ENCODE results near the gene PTPRF. TPM values are rescaled to one million over a fixed set of nuclear protein-coding genes. Genes with fewer than 3 reads are reported as not detected.

Gene PTPRF
- total RNA-seq, 1 experiment from 2014 or later, result 110 TPM

DNA sequence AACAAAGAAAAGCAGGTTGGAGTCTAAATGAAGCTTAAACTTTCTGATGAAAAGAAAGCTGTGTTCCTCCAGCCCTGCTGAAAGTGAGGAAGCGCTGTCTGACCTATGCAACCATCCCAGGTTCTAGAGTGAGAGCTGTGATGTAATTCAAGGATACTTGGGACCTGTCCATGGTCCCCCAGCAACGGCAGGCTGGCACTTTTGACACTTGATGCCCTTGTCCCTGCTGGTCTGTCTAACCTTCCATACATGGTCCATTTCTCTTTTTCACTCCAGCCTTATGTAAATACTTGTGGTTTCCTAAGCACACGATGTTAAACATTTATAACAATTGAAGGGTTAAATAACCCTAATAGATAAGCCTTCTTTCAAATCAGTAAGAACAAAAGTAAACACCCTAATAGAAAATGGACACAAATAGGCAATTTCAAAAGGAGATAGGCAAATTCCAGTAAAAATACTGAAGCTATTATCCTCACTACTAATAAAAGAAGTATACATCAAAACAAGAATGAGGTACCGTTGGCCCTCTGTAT, 101.5 kb downstream of the PTPRF start:
- Histone ChIP-seq H3K4me1 (ENCODE audit: insufficient read depth, low read length, poor library complexity, severe bottlenecking) (no peaks in the 10 kb centered on the region), H3K27ac (ENCODE audit: low read depth, low read length, poor library complexity, severe bottlenecking) (no peak overlapping the region), H3K9me3 (ENCODE audit: low read depth, low read length, poor library complexity, severe bottlenecking) (no peaks in the 10 kb centered on the region), H3K27me3 (replicated peaks; ENCODE audit: insufficient read depth, low read depth, low read length, poor library complexity) (no peaks in the 10 kb centered on the region), H3K4me3 (ENCODE audit: low read depth, low read length, poor library complexity, severe bottlenecking) (no peak overlapping the region), H3K36me3 (ENCODE audit: insufficient read depth, low read length, poor library complexity, severe bottlenecking) (no peaks in the 10 kb centered on the region)
- CTCF ChIA-PET, result no interaction called here
- no TSS peak for BruUV-seq (replicated peaks)
- TF ChIP-seq EZH2 (IDR thresholded peaks at IDR 0.05; ENCODE audit: borderline replicate concordance, low read depth, low read length, poor library complexity, severe bottlenecking), result no peak
- TF ChIP-seq, protein P1, sequence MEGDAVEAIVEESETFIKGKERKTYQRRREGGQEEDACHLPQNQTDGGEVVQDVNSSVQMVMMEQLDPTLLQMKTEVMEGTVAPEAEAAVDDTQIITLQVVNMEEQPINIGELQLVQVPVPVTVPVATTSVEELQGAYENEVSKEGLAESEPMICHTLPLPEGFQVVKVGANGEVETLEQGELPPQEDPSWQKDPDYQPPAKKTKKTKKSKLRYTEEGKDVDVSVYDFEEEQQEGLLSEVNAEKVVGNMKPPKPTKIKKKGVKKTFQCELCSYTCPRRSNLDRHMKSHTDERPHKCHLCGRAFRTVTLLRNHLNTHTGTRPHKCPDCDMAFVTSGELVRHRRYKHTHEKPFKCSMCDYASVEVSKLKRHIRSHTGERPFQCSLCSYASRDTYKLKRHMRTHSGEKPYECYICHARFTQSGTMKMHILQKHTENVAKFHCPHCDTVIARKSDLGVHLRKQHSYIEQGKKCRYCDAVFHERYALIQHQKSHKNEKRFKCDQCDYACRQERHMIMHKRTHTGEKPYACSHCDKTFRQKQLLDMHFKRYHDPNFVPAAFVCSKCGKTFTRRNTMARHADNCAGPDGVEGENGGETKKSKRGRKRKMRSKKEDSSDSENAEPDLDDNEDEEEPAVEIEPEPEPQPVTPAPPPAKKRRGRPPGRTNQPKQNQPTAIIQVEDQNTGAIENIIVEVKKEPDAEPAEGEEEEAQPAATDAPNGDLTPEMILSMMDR (conservative IDR thresholded peaks at IDR 0.05; ENCODE audit: low read depth, low read length), result no peak
- intact Hi-C loops (cut with micrococcal nuclease; ENCODE audit: unreplicated experiment), result no loop called here
- no peak for DNase-seq (ENCODE audit: low spot score)
- POLR2A ChIA-PET (ENCODE audit: low non-redundant PET), result no interaction called here

DNA sequence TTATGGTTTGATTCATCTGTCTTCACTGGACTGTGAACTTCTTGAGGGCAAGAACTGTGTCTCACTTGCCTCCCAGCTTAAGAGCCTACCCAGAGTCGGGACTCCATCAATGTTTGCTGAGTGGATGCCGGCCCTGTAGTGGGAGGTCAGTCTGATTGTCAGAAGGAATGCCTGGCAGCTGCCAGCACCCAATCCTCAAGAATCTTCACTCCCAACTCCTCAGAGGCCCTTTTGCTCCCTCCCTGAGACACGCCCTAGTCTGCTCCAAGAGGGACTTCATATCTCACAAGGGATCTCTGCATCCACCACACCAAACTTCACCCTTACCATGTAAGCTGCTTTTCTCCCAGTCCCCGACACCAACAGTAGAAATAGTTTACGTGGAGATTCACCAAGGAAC, 104.0 kb downstream of the PTPRF start:
- BruUV-seq (replicated peaks), result no TSS peak
- H3K9me3 ChIP-seq (ENCODE audit: low read depth, low read length, poor library complexity, severe bottlenecking), result no peaks in the 10 kb centered on the region
- DNase-seq (ENCODE audit: low spot score), result no peak
- CTCF ChIA-PET, result no interaction called here
- H3K27me3 ChIP-seq (replicated peaks; ENCODE audit: insufficient read depth, low read depth, low read length, poor library complexity), result no peaks in the 10 kb centered on the region
- POLR2A ChIA-PET (ENCODE audit: low non-redundant PET), result no interaction called here
- intact Hi-C loops (cut with micrococcal nuclease; ENCODE audit: unreplicated experiment), result no loop called here
- no peaks in the 10 kb centered on the region for H3K4me1 ChIP-seq (ENCODE audit: insufficient read depth, low read length, poor library complexity, severe bottlenecking)
- TF ChIP-seq, protein P1 (conservative IDR thresholded peaks at IDR 0.05; ENCODE audit: low read depth, low read length), result no peak
- no peak for TF ChIP-seq EZH2 (IDR thresholded peaks at IDR 0.05; ENCODE audit: borderline replicate concordance, low read depth, low read length, poor library complexity, severe bottlenecking)
- no peak overlapping the region for H3K27ac ChIP-seq (ENCODE audit: low read depth, low read length, poor library complexity, severe bottlenecking)
- H3K36me3 ChIP-seq (ENCODE audit: insufficient read depth, low read length, poor library complexity, severe bottlenecking), result no peaks in the 10 kb centered on the region
- H3K4me3 ChIP-seq (ENCODE audit: low read depth, low read length, poor library complexity, severe bottlenecking), result no peak overlapping the region

DNA sequence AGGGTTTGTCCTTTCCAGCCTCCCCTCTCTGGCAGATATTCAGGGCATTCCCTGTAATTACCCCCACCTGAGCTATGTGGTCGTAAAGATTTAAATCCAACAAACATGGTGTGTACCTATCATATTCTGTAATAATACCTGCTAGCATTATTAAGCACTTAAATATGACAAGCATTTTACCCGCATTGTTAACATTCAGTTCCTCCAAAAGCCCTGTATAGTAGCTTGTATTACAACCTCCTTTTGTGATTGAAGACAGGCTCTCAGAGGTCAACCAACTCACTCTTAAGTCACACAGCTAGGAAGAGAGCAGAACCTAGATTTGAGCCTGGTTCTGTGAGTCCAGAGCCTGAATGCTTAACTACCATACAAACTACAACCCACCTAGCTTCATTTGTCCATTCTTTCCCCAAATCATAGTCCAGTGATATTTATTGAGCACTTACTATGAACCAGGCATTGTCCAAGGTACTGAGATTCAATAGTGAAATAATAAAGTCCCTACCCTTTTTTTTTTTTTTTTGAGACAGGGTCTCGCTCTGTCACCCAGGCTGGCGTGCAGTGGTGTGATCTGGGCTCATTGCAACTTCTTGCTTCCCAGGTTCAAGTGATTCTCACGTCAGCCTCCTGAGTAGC, 105.4 kb downstream of the PTPRF start:
- no TSS peak for BruUV-seq (replicated peaks)
- TF ChIP-seq EZH2 (IDR thresholded peaks at IDR 0.05; ENCODE audit: borderline replicate concordance, low read depth, low read length, poor library complexity, severe bottlenecking), result no peak
- TF ChIP-seq, protein P1 (conservative IDR thresholded peaks at IDR 0.05; ENCODE audit: low read depth, low read length), result no peak
- H3K4me1 ChIP-seq (ENCODE audit: insufficient read depth, low read length, poor library complexity, severe bottlenecking), result no peaks in the 10 kb centered on the region
- CTCF ChIA-PET, result no interaction called here
- H3K9me3 ChIP-seq (ENCODE audit: low read depth, low read length, poor library complexity, severe bottlenecking), result no peaks in the 10 kb centered on the region
- H3K4me3 ChIP-seq (ENCODE audit: low read depth, low read length, poor library complexity, severe bottlenecking), result no peak overlapping the region
- intact Hi-C loops (cut with micrococcal nuclease; ENCODE audit: unreplicated experiment), result no loop called here
- no peak for DNase-seq (ENCODE audit: low spot score)
- POLR2A ChIA-PET (ENCODE audit: low non-redundant PET), result no interaction called here
- H3K36me3 ChIP-seq (ENCODE audit: insufficient read depth, low read length, poor library complexity, severe bottlenecking), result no peaks in the 10 kb centered on the region
- H3K27ac ChIP-seq (ENCODE audit: low read depth, low read length, poor library complexity, severe bottlenecking), result no peak overlapping the region
- H3K27me3 ChIP-seq (replicated peaks; ENCODE audit: insufficient read depth, low read depth, low read length, poor library complexity), result no peaks in the 10 kb centered on the region
